Chondrocyte (in vitro differentiated cells): Measurements from ENCODE around the gene ARHGEF40. TPM values are rescaled to one million over a fixed set of nuclear protein-coding genes. Genes with fewer than 3 reads are reported as not detected.

ENCODE experiments used
- DNase-seq: peaks from one replicate; pipeline ENCODE4 v3.0.0; 2021; ENCODE audit warnings: mixed read lengths, low spot score
- H3K27ac Mint-ChIP-seq: one replicate; pipeline ENCODE4 v1.8.0; 2021; ENCODE audit warnings: mild to moderate bottlenecking, moderate library complexity, mixed read lengths; ENCODE audit not compliant: unreplicated experiment
- H3K27me3 Mint-ChIP-seq: 2 replicates; pipeline ENCODE4 v1.8.0; 2021; ENCODE audit warnings: low read depth, mixed read lengths
- H3K36me3 Mint-ChIP-seq: 2 replicates; pipeline ENCODE4 v1.8.0; 2021; ENCODE audit warnings: low read depth, mixed read lengths
- H3K4me1 Mint-ChIP-seq: 2 replicates; pipeline ENCODE4 v1.8.0; 2021; ENCODE audit warnings: low read depth, mild to moderate bottlenecking, mixed read lengths
- H3K4me3 Mint-ChIP-seq: one replicate; pipeline ENCODE4 v1.8.0; 2021; ENCODE audit warnings: mild to moderate bottlenecking, moderate library complexity, mixed read lengths; ENCODE audit not compliant: unreplicated experiment
- H3K9me3 Mint-ChIP-seq: 2 replicates; pipeline ENCODE4 v1.8.0; 2021; ENCODE audit warnings: low read depth, mixed read lengths
- CTCF ChIP-seq: fragments of 200-600 bp; sonication (generic); IDR thresholded peaks from 2 replicates; pipeline ENCODE4 v1.5.0; 2021; ENCODE audit warnings: antibody characterized with exemption, mild to moderate bottlenecking, moderate library complexity
- microRNA-seq: library from miRNA; unstranded; fragments of <30 nt; microRNA quantifications from one replicate; pipeline ENCODE4 v1.2.0, GENCODE V29; 2020; ENCODE audit warnings: borderline number of aligned reads
- total RNA-seq: library from RNA; stranded (reverse); gene quantifications from 3 replicates; pipeline ENCODE4 v1.2.1, GENCODE V29; 2021

The ARHGEF40 gene
- total RNA-seq, 1 donor from 2014 or later: 90.4 TPM

GRCh38 chr14:21120686-21121085, 50.6 kb downstream of the ARHGEF40 start:
- TF ChIP-seq CTCF: no peak
- Mint-ChIP-seq H3K36me3 (no peaks in the 10 kb centered on the region), H3K4me1 (peaks cover 3% of the 10 kb centered on the region), H3K9me3 (peaks cover 5% of the 10 kb centered on the region), H3K27ac (no peak overlapping the region), H3K4me3 (no peak overlapping the region), H3K27me3 (peaks cover 2% of the 10 kb centered on the region)
- no peak for DNase-seq

- TF ChIP-seq CTCF: no peak
- peaks cover 4% of the 10 kb centered on the region for H3K27me3 Mint-ChIP-seq
- peaks cover 3% of the 10 kb centered on the region for H3K4me1 Mint-ChIP-seq
- H3K27ac Mint-ChIP-seq: no peak overlapping the region
- no peak overlapping the region for H3K4me3 Mint-ChIP-seq
- peaks cover 5% of the 10 kb centered on the region for H3K9me3 Mint-ChIP-seq
- H3K36me3 Mint-ChIP-seq: no peaks in the 10 kb centered on the region
- DNase-seq: no peak
Measured at GRCh38 chr14:21121122-21121521, 51.0 kb downstream of the ARHGEF40 start.

- Mint-ChIP-seq H3K9me3 (peaks cover 5% of the 10 kb centered on the region), H3K4me3 (no peak overlapping the region), H3K36me3 (no peaks in the 10 kb centered on the region), H3K27me3 (peaks cover 23% of the 10 kb centered on the region), H3K27ac (no peak overlapping the region), H3K4me1 (peaks cover 3% of the 10 kb centered on the region)
- no peak for DNase-seq
- no peak for TF ChIP-seq CTCF
Measured at GRCh38 chr14:21123429-21123828, 53.3 kb downstream of the ARHGEF40 start.

GRCh38 chr14:21133901-21134300, 63.8 kb downstream of the ARHGEF40 start:
- Mint-ChIP-seq H3K27me3 (peaks cover 3% of the 10 kb centered on the region), H3K9me3 (peaks cover 8% of the 10 kb centered on the region), H3K4me3 (no peak overlapping the region), H3K4me1 (no peaks in the 10 kb centered on the region), H3K27ac (no peak overlapping the region), H3K36me3 (no peaks in the 10 kb centered on the region)
- no peak for DNase-seq
- TF ChIP-seq CTCF: no peak

GRCh38 chr14:21136024-21136423, 65.9 kb downstream of the ARHGEF40 start:
- no peak for DNase-seq
- H3K4me1 Mint-ChIP-seq: no peaks in the 10 kb centered on the region
- peaks cover 5% of the 10 kb centered on the region for H3K9me3 Mint-ChIP-seq
- TF ChIP-seq CTCF: peak; percentile 85
- H3K27me3 Mint-ChIP-seq: no peaks in the 10 kb centered on the region
- H3K4me3 Mint-ChIP-seq: no peak overlapping the region
- H3K36me3 Mint-ChIP-seq: no peaks in the 10 kb centered on the region
- no peak overlapping the region for H3K27ac Mint-ChIP-seq

Small RNA genes lying within 50 kb of the gene (microRNA-seq; reads per million reads assigned to microRNA genes)
- not detected for gene MIR6717

Other genes starting within 250 kb of the ARHGEF40 start
- gene RNASE3, start 178.9 kb upstream of the ARHGEF40 start, total RNA-seq: not detected in 3 replicates
- gene RNASE2, start 114.8 kb upstream of the ARHGEF40 start, total RNA-seq: not detected in 3 replicates
- 34.4 to 50.1 TPM (median 41.1 TPM) in 3 replicates for gene METTL17, start 80.3 kb upstream of the ARHGEF40 start, total RNA-seq
- not detected in 3 replicates for gene SLC39A2, start 71.0 kb upstream of the ARHGEF40 start, total RNA-seq
- gene NDRG2, start 45.2 kb upstream of the ARHGEF40 start, total RNA-seq: 5.7 to 6.9 TPM (median 6.3 TPM) in 3 replicates
- gene TPPP2, start 40.1 kb upstream of the ARHGEF40 start, total RNA-seq: not detected in 3 replicates
- not detected in 3 replicates for gene RNASE13, start 35.5 kb upstream of the ARHGEF40 start, total RNA-seq
- gene RNASE7, start 27.9 kb upstream of the ARHGEF40 start, total RNA-seq: not detected in 3 replicates
- gene RNASE8, start 12.5 kb upstream of the ARHGEF40 start, total RNA-seq: not detected in 3 replicates
- gene ZNF219, start 28.4 kb downstream of the ARHGEF40 start, total RNA-seq: 23.3 to 26.3 TPM (median 23.9 TPM) in 3 replicates
- 1.1 to 1.6 TPM (median 1.2 TPM) in 3 replicates for gene TMEM253, start 30.8 kb downstream of the ARHGEF40 start, total RNA-seq
- not detected in 3 replicates for gene OR5AU1, start 85.8 kb downstream of the ARHGEF40 start, total RNA-seq
- gene HNRNPC, start 199.1 kb downstream of the ARHGEF40 start, total RNA-seq: 286 to 352 TPM (median 291 TPM) in 3 replicates
- gene RPGRIP1, start 209.8 kb downstream of the ARHGEF40 start, total RNA-seq: not detected in 3 replicates